Neuronal stem cell (in vitro differentiated cells): ENCODE measurements around the gene UCN.
"Not testable (repeated sequence)": the region's sequence is repeated elsewhere in the genome, so short reads cannot be mapped to it uniquely, and the experiment has no call there.

ENCODE experiments used
- DNase-seq: peaks from one replicate; pipeline ENCODE4 v3.0.0-alpha.2; 2013; ENCODE audit warnings: low spot score
- H2AFZ ChIP-seq: one replicate; pipeline ENCODE4 v1.6.1; 2013; ENCODE audit warnings: mild to moderate bottlenecking, low read length, inconsistent platforms
- H2AK5ac ChIP-seq: 2 replicates; pipeline ENCODE4 v1.6.1; 2013; ENCODE audit warnings: low read depth, mild to moderate bottlenecking, inconsistent platforms, low read length, moderate library complexity, mixed read lengths
- H2BK120ac ChIP-seq: 2 replicates; pipeline ENCODE4 v1.6.1; 2013; ENCODE audit warnings: low read depth, mild to moderate bottlenecking, inconsistent platforms, low read length, moderate library complexity, mixed read lengths
- H2BK12ac ChIP-seq: one replicate; pipeline ENCODE4 v1.6.1; 2013; ENCODE audit warnings: low read length, inconsistent platforms
- H2BK15ac ChIP-seq: 2 replicates; pipeline ENCODE4 v1.6.1; 2013; ENCODE audit warnings: mild to moderate bottlenecking, low read length, inconsistent platforms, mixed read lengths
- H2BK5ac ChIP-seq: one replicate; pipeline ENCODE4 v1.6.1; 2013; ENCODE audit warnings: inconsistent platforms, mild to moderate bottlenecking, low read length, moderate library complexity
- H3K14ac ChIP-seq: one replicate; pipeline ENCODE4 v1.6.1; 2013; ENCODE audit warnings: low read length, inconsistent platforms
- H3K18ac ChIP-seq: 2 replicates; pipeline ENCODE4 v1.6.1; 2013; ENCODE audit warnings: low read length, inconsistent platforms
- H3K23ac ChIP-seq: 2 replicates; pipeline ENCODE4 v1.6.1; 2013; ENCODE audit warnings: low read depth, mild to moderate bottlenecking, mixed read lengths, low read length, inconsistent platforms; ENCODE audit not compliant: poor library complexity
- H3K27ac ChIP-seq: replicated peaks from 3 replicates; pipeline ENCODE4 v1.5.1; 2013; ENCODE audit warnings: low read length, inconsistent platforms
- H3K27me3 ChIP-seq, 3 experiments: 2 replicates each; pipeline ENCODE4 v1.6.1; 2013; ENCODE audit warnings: low read length in 3 of 3, mild to moderate bottlenecking in 2 of 3, inconsistent platforms in 1 of 3, low read depth in 1 of 3, mixed read lengths in 1 of 3, moderate library complexity in 1 of 3; ENCODE audit not compliant: control insufficient read depth in 3 of 3, insufficient read depth in 3 of 3
- H3K36me3 ChIP-seq, 2 donors: replicated peaks in 1 of 2; 2 replicates each; pipeline ENCODE4 v1.6.1; 2013; ENCODE audit warnings: low read length in 2 of 2; ENCODE audit not compliant: control insufficient read depth in 2 of 2, insufficient read depth in 2 of 2
- H3K4ac ChIP-seq: 2 replicates; pipeline ENCODE4 v1.6.1; 2013; ENCODE audit warnings: inconsistent platforms, mild to moderate bottlenecking, low read length, moderate library complexity
- H3K4me1 ChIP-seq, 2 donors: 1 replicate in 1 of 2; 2 replicates in 1 of 2; pipeline ENCODE4 v1.6.1; 2013; ENCODE audit warnings: low read length in 2 of 2, low read depth in 1 of 2; ENCODE audit not compliant: control insufficient read depth in 2 of 2, insufficient read depth in 1 of 2
- H3K4me2 ChIP-seq: one replicate; pipeline ENCODE4 v1.6.1; 2013; ENCODE audit warnings: mild to moderate bottlenecking, low read length, inconsistent platforms; ENCODE audit not compliant: insufficient read depth, poor library complexity, severe bottlenecking
- H3K4me3 ChIP-seq, 2 donors: 2 replicates each; pipeline ENCODE4 v1.5.1; 2013; ENCODE audit warnings: low read length in 2 of 2, mild to moderate bottlenecking in 2 of 2, inconsistent platforms in 1 of 2, moderate library complexity in 1 of 2
- H3K79me1 ChIP-seq: one replicate; pipeline ENCODE4 v1.6.1; 2013; ENCODE audit warnings: low read depth, mild to moderate bottlenecking, inconsistent platforms, low read length, moderate library complexity
- H3K9ac ChIP-seq: one replicate; pipeline ENCODE4 v1.6.1; 2013; ENCODE audit warnings: mild to moderate bottlenecking, low read depth, low read length, inconsistent platforms; ENCODE audit not compliant: poor library complexity
- H3K9me3 ChIP-seq, 2 donors: replicated peaks in 1 of 2; 2 replicates each; pipeline versions ENCODE3 to v1.6.1; 2013; ENCODE audit warnings: low read length in 2 of 2, mild to moderate bottlenecking in 2 of 2, inconsistent platforms in 1 of 2, low read depth in 1 of 2, mixed read lengths in 1 of 2, moderate library complexity in 1 of 2; ENCODE audit not compliant: control insufficient read depth in 2 of 2, insufficient read depth in 1 of 2
- H4K8ac ChIP-seq: one replicate; pipeline ENCODE4 v1.6.1; 2013; ENCODE audit warnings: low read depth, mild to moderate bottlenecking, inconsistent platforms, low read length, moderate library complexity
- H4K91ac ChIP-seq: one replicate; pipeline ENCODE4 v1.6.1; 2013; ENCODE audit warnings: low read length, low read depth, mild to moderate bottlenecking, inconsistent platforms; ENCODE audit not compliant: poor library complexity
- WGBS, 2 donors: extraction: QIAGEN DNeasy Blood & Tissue Kit; methylation state at CpG; one replicate each; pipeline ENCODE4 v1.1.7; 2013; ENCODE audit warnings: missing lambda C conversion rate in 2 of 2, mixed read lengths in 1 of 2; ENCODE audit not compliant: insufficient read length in 2 of 2, insufficient replicate concordance in 1 of 2; ENCODE audit errors: extremely low coverage in 2 of 2; 5-methylcytosine and 5-hydroxymethylcytosine counted together

Gene UCN

DNA sequence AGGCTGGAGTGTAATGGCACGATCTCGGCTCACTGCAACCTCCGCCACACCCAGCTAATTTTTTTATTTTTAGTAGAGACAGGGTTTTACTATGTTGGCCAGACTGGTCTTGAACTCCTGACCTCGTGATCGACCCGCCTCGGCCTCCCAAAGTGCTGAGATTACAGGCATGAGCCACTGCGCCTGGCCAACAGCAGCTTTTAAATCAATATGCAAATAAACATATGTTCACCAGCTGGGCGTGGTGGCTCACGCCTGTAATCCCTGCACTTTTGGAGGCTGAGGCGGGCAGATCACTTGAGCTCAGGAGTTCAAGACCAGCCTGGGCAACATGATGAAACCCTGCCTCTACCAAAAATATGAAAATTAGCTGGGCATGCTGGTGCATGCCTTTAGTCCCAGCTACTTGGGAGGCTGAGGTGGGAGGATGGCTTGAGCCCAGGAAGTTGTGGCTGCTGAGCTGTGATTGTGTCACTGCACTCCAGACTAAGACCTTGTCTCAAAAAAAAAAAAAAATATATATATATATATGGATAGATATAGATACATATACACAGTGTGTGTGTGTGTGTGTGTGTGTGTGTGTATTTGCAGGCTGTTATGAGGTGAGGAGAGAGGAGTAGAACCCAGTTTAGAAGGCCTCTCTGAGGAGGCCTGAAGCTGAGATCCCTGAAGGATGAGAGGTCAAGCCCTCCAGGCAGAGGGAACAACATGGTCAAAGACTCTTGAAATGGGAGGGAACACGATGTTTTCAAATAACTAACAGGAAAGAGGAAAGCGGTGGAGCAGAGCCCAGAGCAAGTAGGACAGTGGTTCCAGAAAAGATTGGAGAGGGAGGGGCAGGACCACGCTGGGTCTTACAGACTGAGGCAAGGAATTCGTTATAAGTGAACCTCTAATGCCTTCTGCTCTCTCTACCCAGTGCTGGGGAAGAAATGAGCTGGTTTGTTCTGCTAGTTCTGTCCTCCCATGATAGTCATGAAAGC is 35.4 kb downstream of the UCN start:
- not testable (repeated sequence) for H3K4me1 ChIP-seq, H4K8ac ChIP-seq, H3K36me3 ChIP-seq, H2BK120ac ChIP-seq, H2BK15ac ChIP-seq, H3K79me1 ChIP-seq, H3K23ac ChIP-seq, H2AFZ ChIP-seq, H3K4me3 ChIP-seq, H3K4me2 ChIP-seq, H3K4ac ChIP-seq, H3K27ac ChIP-seq, H2BK12ac ChIP-seq, H2AK5ac ChIP-seq, H3K18ac ChIP-seq, DNase-seq, H4K91ac ChIP-seq, H2BK5ac ChIP-seq, H3K14ac ChIP-seq, H3K9me3 ChIP-seq, H3K9ac ChIP-seq
- WGBS, 2 donors, result no CpG with 5 or more reads among the region's 15 CpGs
- peaks cover 0 to 77% (median 0%) of the 10 kb centered on the region in 3 experiments for H3K27me3 ChIP-seq

- Histone ChIP-seq H4K8ac (no peak overlapping the region), H3K27me3 (peaks cover 0 to 81% (median 0%) of the 10 kb centered on the region in 3 experiments), H3K23ac (no peak overlapping the region), H3K4me2 (no peak overlapping the region), H3K36me3 (no peaks in the 10 kb centered on the region), H3K9me3 (no peaks in the 10 kb centered on the region), H3K4ac (no peak overlapping the region), H3K4me3 (no peak overlapping the region), H2AFZ (no peak overlapping the region), H4K91ac (no peak overlapping the region), H2AK5ac (no peak overlapping the region), H3K79me1 (no peaks in the 10 kb centered on the region), H2BK12ac (no peak overlapping the region), H2BK120ac (no peak overlapping the region), H3K4me1 (no peaks in the 10 kb centered on the region), H3K27ac (no peak overlapping the region), H2BK15ac (no peak overlapping the region), H3K9ac (no peak overlapping the region), H3K14ac (no peak overlapping the region), H3K18ac (no peak overlapping the region), H2BK5ac (no peak overlapping the region)
- WGBS, 2 donors, result no CpG with 5 or more reads among the region's 11 CpGs
- DNase-seq, result no peak
Measured at GRCh38 chr2:27271631-27272340, 36.5 kb downstream of the UCN start.

- Histone ChIP-seq H2BK15ac (no peak overlapping the region), H3K18ac (no peak overlapping the region), H3K9ac (no peak overlapping the region), H3K23ac (no peak overlapping the region), H3K4ac (no peak overlapping the region), H3K4me2 (no peak overlapping the region), H4K91ac (no peak overlapping the region), H4K8ac (no peak overlapping the region), H2AK5ac (no peak overlapping the region), H2BK5ac (no peak overlapping the region), H2BK120ac (no peak overlapping the region), H2BK12ac (no peak overlapping the region), H3K27ac (no peak overlapping the region), H3K27me3 (peaks cover under 1 to 82% (median 2%) of the 10 kb centered on the region in 3 experiments), H3K4me1 (no peaks in the 10 kb centered on the region), H3K9me3 (no peaks in the 10 kb centered on the region), H2AFZ (no peak overlapping the region), H3K36me3 (no peaks in the 10 kb centered on the region), H3K79me1 (no peaks in the 10 kb centered on the region), H3K14ac (no peak overlapping the region), H3K4me3 (no peak overlapping the region)
- WGBS, 2 donors, result no CpG with 5 or more reads among the region's 2 CpGs
- no peak for DNase-seq
Measured at GRCh38 chr2:27270670-27271069, 37.6 kb downstream of the UCN start.

- no peak overlapping the region for H3K9ac ChIP-seq
- no peaks in the 10 kb centered on the region for H3K4me1 ChIP-seq
- H3K79me1 ChIP-seq, result no peaks in the 10 kb centered on the region
- no peak overlapping the region for H3K4me3 ChIP-seq
- no peak overlapping the region for H2BK120ac ChIP-seq
- H3K14ac ChIP-seq, result no peak overlapping the region
- H3K18ac ChIP-seq, result no peak overlapping the region
- H2BK15ac ChIP-seq, result no peak overlapping the region
- H3K27me3 ChIP-seq, result peaks cover 5 to 83% (median 7%) of the 10 kb centered on the region in 3 experiments
- H3K4ac ChIP-seq, result no peak overlapping the region
- H4K8ac ChIP-seq, result no peak overlapping the region
- no peak overlapping the region for H2BK5ac ChIP-seq
- no peak overlapping the region for H2BK12ac ChIP-seq
- no peak overlapping the region for H3K27ac ChIP-seq
- no peak overlapping the region for H3K4me2 ChIP-seq
- DNase-seq, result no peak
- no peaks in the 10 kb centered on the region for H3K9me3 ChIP-seq
- H2AK5ac ChIP-seq, result no peak overlapping the region
- no peak overlapping the region for H3K23ac ChIP-seq
- no peak overlapping the region for H4K91ac ChIP-seq
- WGBS, 2 donors, result no CpG with 5 or more reads among the region's 3 CpGs
- no peak overlapping the region for H2AFZ ChIP-seq
- no peaks in the 10 kb centered on the region for H3K36me3 ChIP-seq
Measured at GRCh38 chr2:27270131-27270530, 38.1 kb downstream of the UCN start.
